ENCODE measurements around the gene ARID1B.

- no peak for TF ChIP-seq CTCF (IDR thresholded peaks at IDR 0.05; ENCODE audit: low read length)
- no peak for TF ChIP-seq EZH2 (optimal IDR thresholded peaks at IDR 0.05; ENCODE audit: low read depth, low read length)
- no peak for TF ChIP-seq EZH2phosphoT487 (IDR thresholded peaks at IDR 0.05; ENCODE audit: low read length)
Observed at GRCh38 chr6:156988276-156989158, 211.3 kb downstream of the ARID1B start.

Data from MM.1S (cell line).